Suppressor macrophage treated with lipopolysaccharide for 4 hours (primary cell): ENCODE measurements around the gene PTPN14.

Experiments
- DNase-seq: peaks from one replicate; pipeline ENCODE4 v3.0.0-alpha.2; 2020

The PTPN14 gene

GRCh38 chr1:214354440-214355148 lies 196.8 kb downstream of the PTPN14 start:
- no peak for DNase-seq

DNA sequence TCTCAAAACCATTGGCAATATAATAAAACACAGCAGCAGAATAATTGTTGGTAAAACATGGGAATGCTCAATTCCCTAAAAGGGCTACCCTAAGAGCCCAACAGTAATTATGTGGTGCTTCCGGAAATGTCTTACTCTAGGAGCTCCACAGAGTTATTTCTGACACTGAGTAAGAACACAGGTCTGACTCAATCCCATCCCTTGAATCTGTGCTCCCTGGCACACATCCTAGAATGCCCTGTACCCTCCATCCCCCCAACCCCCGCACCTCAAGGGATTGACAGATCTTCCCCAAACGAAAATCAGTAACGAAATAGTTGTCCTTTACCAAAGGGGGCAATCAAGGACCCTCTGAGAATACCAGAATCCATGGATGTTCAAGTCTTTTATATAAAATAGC lies 198.6 kb downstream of the PTPN14 start:
- DNase-seq, result no peak

DNA sequence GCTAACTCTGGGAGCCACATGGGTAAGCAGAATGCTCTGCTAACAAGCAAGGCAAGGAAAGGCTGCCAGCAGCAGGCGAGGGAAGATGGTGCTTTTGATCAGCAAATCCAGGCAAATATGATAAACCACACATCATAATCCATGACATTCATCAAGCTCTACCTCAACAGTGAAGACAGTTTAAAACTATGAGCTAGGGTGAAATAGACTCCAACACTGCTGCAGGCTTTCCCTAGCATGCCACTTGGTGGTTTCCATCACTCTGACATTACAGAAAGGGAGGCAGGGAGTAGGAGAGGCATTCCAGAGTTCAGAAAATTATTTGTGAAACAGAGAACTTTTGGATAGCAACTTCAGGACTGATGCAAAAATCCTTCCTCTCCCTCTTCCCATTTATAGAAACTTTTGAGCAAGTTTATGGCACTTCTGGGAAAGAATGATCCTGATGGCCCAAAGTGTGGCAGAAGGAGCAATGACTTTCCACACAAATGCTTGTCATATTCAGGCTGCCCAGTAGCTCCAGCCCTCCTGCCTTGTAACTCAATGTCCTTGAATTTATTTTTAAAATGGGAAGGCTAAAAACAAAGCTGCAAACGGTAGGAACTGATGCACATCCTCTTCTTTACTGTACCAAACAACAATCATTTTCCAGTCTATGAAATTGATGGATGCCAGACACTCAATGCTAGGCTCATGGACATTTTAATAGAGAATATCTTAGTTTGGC lies 199.7 kb downstream of the PTPN14 start:
- DNase-seq, result no peak

DNA sequence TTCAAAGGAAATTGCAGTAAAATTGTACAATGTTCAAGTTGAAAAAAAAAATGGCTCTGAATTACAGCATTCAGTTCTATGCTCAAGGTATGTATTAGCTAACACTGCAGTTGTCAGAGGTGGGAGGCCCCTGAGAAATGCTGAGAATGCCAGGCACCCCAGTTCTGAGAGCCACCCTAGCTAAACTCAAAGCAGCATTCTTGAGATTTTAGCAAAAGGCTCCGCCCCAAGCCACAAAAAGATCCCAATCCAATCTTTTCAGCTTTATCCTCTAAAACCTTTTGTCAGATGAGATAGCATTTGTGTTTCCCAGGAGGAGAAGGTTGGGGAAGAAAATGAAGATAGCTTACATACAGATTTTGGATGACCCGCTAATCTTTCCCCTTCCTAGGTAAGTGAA lies 201.6 kb downstream of the PTPN14 start:
- no peak for DNase-seq

- no peak for DNase-seq
These were observed 202.4 kb downstream of the PTPN14 start for GRCh38 chr1:214349008-214349407.

GRCh38 chr1:214344897-214345296 lies 206.5 kb downstream of the PTPN14 start:
- DNase-seq, result no peak

GRCh38 chr1:214342525-214342924 lies 208.9 kb downstream of the PTPN14 start:
- DNase-seq, result no peak

- DNase-seq, result no peak
These were observed 209.5 kb downstream of the PTPN14 start for GRCh38 chr1:214341932-214342331.

DNA sequence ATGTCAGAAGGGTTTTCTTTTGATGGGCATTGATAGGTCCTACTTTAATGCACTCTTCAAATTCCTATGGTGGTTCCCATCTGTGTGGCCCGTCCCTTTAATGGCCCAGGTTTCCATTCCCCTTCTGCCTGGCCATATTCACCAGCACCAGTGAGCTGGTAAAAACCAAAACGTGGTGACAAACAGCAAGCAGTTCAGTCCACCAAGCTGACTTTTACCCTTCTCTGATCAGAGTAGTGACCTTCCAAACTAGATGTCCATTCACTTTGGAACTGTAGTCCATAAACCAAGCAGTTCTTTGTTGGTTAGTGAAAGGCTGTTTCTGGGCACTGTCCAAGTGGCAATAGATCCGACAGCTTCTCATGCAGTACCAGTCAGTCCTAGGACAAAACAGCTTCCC lies 209.9 kb downstream of the PTPN14 start:
- no peak for DNase-seq

DNA sequence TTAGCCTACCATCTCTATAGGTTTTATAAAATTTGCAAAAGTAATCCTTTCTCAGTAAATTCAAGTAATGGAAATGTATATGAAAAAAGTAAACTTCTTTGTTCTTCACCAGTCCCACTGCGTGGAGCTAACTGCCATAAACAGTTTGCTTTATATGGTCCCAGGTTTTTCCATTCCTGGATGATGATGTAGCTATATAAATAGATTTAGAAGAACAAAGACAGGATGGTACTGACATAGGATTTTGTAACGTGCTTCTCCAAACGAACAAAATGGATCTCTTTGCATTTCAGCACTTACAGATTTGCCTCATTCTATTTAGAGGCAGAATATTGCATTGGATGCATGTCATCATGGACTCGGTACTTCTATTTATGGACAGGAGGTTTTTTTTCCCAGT lies 213.2 kb downstream of the PTPN14 start:
- no peak for DNase-seq

DNA sequence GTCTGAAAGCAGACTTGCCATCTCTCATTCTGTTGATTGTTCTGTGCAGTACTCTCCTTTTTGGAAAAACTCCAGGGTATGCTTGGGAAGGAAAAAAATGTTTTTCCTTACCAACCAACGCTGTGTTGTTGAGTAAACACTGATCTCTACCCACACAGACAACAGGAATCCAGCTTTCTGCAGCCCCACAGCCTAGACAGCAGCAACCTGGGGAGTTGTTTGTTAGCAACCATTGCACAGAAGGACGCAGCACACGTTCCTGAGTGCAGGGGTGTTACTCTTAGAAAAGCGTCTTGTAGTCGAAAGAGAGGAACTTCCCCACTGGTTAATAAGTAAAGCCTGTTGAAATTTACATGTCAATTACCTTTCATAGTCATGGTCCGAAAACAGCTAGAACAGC lies 213.9 kb downstream of the PTPN14 start:
- DNase-seq, result no peak

GRCh38 chr1:214337015-214337414 lies 214.4 kb downstream of the PTPN14 start:
- DNase-seq, result no peak

DNA sequence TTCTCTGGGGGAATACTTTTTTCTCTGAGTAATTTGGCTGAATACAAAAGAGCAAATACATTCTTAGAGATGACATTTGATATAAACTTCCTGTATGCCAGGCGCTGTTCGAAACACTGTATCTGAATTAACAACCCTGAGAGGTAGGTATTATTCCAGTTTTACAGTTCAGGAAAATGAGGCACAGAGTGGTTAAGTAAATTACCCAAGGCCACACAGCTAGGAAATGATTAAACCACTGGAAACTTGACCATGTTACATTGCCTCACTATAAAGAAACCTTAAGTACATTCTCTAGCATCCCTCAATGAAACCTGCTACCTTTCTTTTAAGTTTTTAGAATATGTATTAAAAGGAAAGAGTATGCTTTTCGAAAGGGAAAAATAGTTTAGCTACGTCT lies 215.8 kb downstream of the PTPN14 start:
- no peak for DNase-seq

GRCh38 chr1:214332946-214333798 lies 218.2 kb downstream of the PTPN14 start:
- peak; percentile 53 for DNase-seq

DNA sequence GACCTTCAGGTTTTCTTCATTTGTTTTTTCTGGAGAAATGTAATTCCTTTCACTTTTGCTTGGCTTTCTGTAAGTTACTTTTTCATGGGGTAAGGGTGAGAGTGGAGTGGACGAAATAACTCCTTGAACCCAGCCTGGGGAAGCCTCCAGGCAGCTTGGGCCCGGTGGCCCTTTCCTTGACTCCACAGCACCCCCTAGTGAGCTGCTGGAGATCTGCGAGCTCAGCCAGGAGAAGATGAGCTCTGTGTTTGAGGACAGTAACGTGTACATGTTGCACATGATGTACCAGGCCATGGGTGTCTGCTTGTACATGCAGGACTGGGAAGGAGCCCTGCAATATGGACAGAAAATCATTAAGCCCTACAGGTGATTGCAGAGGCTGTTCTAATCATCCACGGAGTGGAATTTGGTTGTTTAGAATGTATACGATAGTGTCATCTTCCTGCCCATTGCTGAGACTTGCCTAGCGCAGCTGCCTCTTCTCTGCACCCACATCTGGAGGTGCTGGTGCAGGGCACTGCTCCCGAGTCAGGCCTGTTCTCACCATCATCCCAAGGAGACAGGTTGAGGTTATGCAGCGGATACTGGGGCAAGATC lies 219.5 kb downstream of the PTPN14 start:
- DNase-seq, result peak; percentile 56

- no peak for DNase-seq
These were observed 220.2 kb downstream of the PTPN14 start for GRCh38 chr1:214331180-214331579.

- DNase-seq, result no peak
These were observed 220.7 kb downstream of the PTPN14 start for GRCh38 chr1:214330715-214331114.

GRCh38 chr1:214330222-214330621 lies 221.2 kb downstream of the PTPN14 start:
- no peak for DNase-seq

DNA sequence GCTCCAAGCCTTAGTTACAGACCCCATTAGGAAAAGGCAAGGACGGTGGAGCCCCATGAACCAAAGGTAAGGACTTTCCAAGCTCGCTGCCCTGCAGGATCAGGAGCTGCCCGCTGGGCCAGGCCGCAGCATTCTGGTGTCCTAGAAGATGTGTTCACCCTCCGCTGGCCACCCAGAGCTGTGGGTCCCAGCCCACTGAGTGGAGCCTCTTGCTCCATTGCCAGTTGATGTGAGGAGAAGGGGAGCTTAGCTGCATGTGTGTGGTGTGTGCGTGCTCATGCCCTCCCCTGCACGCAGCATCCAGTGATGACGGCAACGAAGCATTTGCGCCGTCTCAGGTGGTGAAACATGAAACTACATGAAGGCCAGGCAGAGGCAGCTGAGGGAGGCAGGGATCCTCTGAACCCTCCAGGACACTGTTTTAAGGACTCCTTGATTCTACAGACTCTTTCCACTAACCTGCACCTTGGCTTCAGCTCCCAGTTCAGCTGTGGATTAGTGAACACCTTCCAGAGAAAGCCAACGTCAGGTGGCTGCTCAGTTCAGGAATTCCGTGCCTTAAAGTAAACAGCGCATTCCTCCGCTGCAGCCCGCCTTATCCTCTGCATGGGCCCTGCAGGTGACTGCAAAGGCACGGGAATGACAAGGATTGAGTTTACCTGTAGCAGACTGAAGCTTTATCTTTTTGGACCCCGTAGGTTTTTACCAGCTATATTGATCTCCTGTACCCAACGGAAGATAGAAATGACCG lies 221.8 kb downstream of the PTPN14 start:
- no peak for DNase-seq

GRCh38 chr1:214328770-214329469 lies 222.5 kb downstream of the PTPN14 start:
- peak; percentile 78 for DNase-seq

DNA sequence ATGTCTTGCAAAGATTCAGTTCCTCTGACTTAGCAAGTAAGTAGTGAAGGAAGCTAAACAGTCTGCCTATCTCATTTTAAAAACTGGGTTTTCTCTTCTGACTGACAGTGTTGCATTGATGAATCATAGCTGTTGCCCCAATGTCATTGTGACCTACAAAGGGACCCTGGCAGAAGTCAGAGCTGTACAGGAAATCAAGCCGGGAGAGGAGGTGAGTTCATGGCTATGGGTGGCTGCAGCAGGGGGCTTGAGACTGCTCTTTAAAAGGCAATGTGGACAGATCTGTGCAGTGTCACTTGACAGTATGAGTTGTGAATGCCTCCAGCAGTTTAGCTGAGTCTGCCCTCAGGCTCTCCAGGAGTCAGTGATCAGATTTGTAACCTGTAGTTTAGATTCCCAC lies 223.9 kb downstream of the PTPN14 start:
- no peak for DNase-seq

DNA sequence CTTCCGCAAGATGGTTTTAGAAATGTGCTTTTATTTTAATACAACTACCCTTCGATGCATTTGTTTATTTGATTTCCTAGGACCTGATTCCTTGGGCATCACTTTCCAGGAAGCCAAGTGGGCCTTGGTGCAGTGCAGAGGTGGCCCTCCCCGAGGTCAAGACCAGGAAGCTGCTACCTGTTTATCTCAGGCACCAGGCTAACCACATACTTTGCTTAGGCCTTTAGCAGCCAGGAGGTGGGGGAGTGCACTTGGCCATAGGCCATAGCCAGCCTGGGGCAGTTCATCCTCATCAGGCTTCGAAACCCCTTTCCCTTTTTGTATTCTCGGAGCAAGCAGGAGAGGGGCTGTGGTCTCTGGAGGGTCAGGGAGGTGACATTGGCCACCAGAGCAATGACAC lies 225.0 kb downstream of the PTPN14 start:
- DNase-seq, result no peak
